Activated naive CD4-positive, alpha-beta T cell treated with Interleukin-2 at 50 U/mL for 16 hours (primary cell): ENCODE measurements around the gene MRPL11.

Experiments
- DNase-seq: peaks from one replicate; pipeline ENCODE4 v3.0.0-alpha.2; 2020

The MRPL11 gene

GRCh38 chr11:66438504-66439466 is at the start of gene MRPL11:
MRPL11 (minus strand) TSS chr11:66438848; CDS start chr11:66438754, 94 bp downstream.
- peak; percentile 91 for DNase-seq

GRCh38 chr11:66484806-66485380 is 46.2 kb upstream of the MRPL11 start:
- no peak for DNase-seq

GRCh38 chr11:66480117-66480938 is 41.7 kb upstream of the MRPL11 start, which contains the start of gene DPP3:
DPP3 (plus strand) TSS chr11:66480434; CDS start chr11:66482201, 1,767 bp downstream.
- peak; percentile 97 for DNase-seq

GRCh38 chr11:66479394-66480116 is 40.9 kb upstream of the MRPL11 start:
- DNase-seq: no peak

GRCh38 chr11:66478729-66479393 is 40.2 kb upstream of the MRPL11 start:
- peak; percentile 21 for DNase-seq

GRCh38 chr11:66477263-66478201 is 38.9 kb upstream of the MRPL11 start:
- DNase-seq: no peak

GRCh38 chr11:66476841-66477251 is 38.2 kb upstream of the MRPL11 start:
- no peak for DNase-seq

GRCh38 chr11:66476173-66476840 is 37.7 kb upstream of the MRPL11 start:
- no peak for DNase-seq

- no peak for DNase-seq
Measured at GRCh38 chr11:66475349-66476172, 36.9 kb upstream of the MRPL11 start.

GRCh38 chr11:66473608-66474515 is 35.2 kb upstream of the MRPL11 start:
- no peak for DNase-seq

- DNase-seq: no peak
Measured at GRCh38 chr11:66473167-66473566, 34.5 kb upstream of the MRPL11 start.

- no peak for DNase-seq
Measured at GRCh38 chr11:66472054-66472453, 33.4 kb upstream of the MRPL11 start.

GRCh38 chr11:66471142-66471541 is 32.5 kb upstream of the MRPL11 start:
- no peak for DNase-seq

- no peak for DNase-seq
Measured at GRCh38 chr11:66470015-66470414, 31.4 kb upstream of the MRPL11 start.

GRCh38 chr11:66469441-66469840 is 30.8 kb upstream of the MRPL11 start:
- no peak for DNase-seq

GRCh38 chr11:66468691-66469090 is 30.0 kb upstream of the MRPL11 start:
- no peak for DNase-seq

- DNase-seq: no peak
Measured at GRCh38 chr11:66467756-66468155, 29.1 kb upstream of the MRPL11 start.

- DNase-seq: no peak
Measured at GRCh38 chr11:66467034-66467659, 28.5 kb upstream of the MRPL11 start.
